NCI-H1092 treated with DMSO at 0.1 percent for 48 hours (cell line): ENCODE data around the gene CCDC57.

Experiments
- DNase-seq: peaks from one replicate; lab custom pipeline; 2025; lab: John Stamatoyannopoulos, UW

CCDC57 gene

DNA sequence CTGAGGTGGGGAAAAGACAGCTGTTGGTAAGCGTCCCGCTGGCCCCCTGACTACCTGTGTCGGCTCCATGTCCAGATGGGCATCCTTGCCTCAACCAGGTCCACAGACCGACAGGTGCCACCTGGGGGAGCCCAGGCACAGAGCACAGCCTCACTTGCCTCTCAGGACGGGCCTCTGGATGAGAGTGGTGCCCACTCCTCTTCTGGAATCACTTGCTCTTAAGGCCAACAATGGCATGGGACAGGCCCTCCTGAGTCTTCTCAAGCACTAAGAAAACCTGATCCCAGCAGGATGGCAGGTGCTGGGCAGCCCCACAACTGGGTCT is 33.4 kb upstream of the CCDC57 start:
- DNase-seq = no peak

DNA sequence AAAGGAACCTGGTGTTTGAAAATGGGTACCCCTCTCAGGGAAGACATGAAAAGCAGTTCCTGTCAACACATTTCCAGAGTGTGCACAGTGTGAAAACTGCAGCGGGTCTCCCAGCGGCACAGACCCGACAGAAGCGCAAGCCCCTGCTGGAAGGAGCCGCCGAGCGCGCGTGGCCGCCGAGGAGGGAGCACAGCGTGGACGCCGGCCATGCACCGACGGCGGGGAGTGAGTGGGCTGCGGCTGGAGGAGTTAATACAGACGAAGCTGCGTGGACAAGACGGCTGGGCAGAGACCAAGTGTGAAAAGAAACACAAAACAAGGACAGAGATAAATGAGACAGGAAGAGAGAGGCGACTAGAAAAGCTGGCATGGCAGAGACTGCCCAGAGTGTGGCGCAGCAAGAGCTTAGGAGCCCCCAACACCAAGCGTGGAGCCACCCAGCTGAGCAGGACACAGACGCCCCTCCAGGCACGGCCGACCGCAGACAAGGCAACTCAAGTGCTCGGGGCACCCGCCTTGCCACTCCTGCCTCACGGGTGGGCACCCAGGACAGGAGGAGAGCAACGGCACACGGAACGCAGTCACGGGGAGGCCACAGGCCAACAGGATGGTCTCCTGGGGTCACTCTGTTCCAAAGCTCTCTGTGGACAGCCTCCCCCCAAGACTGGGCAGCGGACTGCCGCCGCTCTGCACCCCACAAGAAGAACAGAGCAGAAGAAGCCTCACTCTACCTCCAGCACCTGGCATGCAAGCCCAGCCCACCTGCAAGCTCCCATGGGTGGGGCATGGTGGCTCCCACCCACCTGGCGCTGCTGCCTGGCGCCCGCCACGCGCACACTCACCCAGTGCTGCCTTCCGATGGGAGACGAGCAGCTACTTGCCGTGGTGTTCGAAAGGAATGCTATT is 32.7 kb upstream of the CCDC57 start:
- no peak for DNase-seq

DNA sequence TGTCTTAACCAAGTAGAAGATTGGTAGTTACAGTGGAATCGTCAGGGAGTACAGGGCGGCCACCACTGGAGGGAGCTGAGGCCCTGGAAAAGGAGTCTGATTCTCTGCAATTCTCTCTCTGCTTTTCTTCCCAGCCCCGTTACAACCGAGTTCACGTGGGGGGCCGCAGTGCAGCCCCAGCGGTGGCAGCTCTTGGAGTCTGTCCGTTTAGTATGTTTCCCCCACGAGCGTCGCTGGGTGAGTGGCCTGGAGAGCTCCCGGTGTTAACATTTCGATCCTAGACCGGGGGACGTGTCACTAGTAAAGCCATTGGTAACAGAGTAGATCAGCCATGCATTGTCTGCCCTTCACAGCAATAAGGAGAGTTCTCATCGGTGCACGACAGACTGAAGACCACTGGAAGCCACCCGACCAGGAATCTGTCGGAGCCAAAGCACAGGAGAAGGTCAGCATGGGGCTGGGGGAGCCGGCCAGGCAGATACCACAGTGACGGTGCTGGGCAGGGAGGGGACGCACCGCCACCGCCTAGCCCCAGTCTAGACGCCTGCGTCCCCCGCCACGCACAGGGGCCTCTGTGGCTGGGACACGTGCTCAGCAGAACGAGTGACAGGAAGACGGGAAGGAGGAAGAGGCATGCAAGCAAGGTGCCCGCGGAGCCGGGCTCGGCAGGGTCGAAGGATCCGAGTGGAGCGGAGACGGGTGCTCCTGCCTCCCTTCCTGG is 31.9 kb upstream of the CCDC57 start:
- no peak for DNase-seq

DNA sequence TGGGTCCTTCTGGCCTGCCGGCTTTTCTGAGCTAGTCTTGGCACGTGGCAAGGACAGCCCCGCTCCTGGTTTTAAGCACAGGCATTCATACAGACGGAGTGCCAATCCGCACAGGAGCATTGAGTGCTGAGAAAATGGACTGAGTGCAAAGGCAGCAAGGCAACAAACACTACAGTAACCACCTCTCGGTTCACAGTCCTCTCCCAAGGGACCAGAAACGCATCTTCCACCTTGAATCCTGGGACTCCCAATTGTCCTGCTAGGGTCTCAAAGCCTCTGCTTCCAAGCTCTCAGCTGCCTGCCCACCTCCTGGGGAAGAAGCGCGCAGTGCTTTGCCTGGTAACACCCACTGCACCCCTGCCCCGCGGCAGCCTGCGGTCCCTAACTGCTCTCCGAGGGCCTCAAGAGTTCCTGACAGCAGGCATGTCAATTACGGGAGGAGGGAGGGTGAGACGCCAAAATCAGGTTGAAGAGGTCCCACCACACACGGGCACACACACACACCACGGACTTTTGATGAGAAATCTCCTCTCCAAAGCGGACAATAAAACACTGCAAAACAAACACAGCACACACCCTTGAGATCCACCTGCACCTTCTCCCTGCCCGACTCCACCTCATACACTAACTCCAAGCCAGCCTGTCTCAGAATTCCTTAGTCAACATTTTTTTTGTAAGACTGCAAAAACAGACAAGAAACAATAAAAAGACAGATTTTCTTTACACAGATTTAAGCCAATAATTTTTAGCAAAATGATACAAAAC is 31.2 kb upstream of the CCDC57 start:
- no peak for DNase-seq

DNA sequence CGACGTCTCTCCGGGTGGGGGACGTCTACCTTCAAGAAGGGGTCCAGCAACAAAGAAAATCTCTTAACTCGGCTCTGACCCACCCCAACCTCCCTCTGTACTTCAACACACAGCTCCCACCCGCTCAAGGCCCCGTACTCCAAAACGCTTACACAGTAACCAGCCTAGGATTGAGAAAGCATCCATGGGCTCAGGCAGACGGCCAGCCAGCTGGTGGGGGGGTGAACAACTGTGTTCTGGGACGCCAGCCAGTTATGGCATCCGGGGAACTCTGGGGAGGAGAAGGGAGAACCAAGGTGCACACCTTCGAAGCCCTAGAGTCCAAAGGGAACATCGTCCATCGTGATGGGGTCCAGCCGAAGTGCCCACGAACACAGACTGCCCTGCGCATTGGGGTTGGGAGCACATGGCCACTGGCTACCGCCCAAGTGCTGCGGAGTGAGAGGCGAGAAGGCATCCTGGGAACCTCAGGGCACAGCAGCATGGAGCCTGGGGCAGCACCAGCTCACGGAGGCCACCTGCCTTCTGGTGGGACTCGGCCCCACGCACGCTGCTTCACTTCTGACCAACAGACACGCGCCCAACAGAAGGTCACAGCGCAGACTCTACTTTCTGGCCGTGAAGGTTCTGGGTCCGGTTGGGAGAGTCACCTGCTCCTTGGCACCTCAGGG is 30.5 kb upstream of the CCDC57 start:
- no peak for DNase-seq

DNA sequence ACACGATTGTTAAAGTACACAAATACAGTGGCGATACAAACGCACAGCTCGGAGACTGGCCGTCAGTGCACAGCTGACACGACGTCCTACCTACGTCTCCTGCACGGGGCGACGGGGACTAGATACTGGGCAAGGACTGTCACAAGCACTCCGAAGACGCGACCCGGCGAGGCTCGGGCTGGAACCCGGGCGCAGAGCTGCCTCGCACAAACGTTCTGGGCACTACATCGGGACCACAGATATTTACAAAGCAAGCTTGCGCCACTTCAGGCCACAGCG is 30.0 kb upstream of the CCDC57 start:
- DNase-seq = no peak

DNA sequence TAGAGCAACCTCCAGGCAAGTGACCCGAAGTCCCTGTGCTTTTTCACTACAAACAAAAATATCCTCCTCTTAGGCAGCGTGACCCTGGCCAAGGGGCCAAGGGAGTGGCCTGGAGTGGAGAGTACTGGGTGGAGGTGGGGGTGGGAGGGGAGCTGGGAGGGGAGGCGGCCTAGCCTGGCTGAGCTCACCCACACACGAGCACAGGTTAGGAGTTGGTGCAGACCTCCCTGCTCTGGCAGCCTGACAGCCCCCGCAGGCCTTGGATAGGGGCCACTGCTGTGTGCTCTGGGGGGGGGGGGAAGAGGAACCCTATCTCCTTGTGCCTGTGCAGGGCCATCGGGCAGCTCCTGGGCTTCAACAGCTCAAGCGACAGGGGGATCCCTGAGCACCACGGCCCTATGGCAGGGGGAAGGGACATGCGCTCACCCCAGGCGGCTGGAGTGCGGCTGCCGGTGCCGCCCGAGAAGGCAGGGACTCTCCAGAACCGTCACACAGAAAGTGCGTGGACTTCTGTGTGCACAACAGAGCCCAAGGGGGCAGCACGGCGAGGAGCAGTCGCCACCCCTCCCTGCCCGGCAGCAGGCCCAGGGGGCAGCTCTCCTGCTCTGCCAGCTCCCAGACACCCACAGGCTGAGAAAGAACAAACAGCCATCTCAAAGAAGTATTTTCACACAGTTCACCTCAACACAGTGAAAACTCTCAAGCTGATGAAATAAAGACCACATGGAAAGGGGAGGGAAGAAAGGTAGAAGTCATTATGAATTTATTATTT is 29.5 kb upstream of the CCDC57 start:
- no peak for DNase-seq

DNA sequence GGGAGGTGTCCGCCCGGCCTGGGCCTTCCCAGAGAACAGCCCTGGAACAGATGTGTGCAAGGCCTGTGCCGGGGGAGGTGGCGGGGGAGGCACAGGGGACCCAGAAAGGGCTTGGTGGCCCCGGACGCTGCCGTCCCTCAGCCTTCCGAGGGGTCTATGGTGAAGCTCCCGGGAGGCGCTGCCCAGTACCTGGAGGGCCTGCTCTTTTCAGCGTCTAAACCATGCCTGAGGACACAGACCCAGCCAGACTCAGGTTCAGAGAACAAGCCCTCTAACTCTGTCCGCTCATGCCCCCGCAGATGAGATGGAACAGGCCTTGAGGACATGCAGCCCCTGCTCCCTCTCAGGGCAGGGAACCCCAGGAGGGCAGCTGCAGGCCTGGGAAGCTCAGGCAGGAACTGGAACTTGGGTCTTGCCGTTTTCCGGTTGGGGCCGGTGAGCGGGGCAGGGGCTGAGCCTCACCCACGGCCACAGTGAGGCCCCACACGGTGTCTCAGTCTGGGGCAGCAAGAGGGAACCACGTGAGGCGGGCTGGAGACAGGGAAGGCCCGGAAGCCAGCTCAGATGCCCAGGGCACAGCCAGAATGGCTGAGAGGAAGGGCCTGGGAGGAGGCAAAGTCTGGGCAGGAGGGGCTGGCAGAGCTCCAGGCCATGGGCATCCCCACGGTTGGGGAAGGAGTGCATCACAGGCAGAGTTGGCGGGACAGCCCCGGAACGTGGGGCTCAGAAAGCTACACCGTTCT is 28.7 kb upstream of the CCDC57 start:
- no peak for DNase-seq

DNA sequence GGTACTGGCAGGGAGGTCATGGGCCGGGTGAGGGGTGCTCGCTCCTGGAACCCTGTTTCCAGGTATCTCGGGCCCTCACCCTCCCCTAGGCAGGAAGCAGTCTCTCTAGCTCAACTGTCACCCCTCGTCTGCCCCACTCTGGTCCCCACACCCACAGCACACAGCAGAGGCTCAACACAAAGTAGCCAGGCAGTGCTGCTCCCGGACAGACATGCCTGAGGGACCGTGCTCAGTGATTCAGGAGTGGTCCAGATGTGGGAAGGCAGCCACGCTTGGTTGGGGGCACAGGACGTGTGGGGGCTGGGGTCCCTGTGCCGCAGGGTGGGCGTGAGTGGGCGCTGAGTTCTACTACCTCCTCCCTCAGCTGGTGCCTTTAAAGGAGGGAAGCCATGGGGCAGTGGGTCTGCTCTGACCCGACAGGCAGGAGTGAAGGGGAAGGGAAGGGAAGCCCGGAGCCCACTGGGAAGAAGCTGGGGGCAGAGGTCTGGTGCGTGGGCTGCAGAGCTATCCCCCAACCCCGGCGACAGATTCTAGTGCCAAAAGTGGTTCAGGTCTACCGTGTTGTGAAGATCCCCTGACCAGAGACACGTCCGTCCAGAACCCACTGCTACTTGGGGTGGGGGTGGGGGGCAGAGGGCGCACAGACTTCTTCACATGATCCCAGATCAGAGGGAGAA is 28.0 kb upstream of the CCDC57 start:
- DNase-seq = no peak

DNA sequence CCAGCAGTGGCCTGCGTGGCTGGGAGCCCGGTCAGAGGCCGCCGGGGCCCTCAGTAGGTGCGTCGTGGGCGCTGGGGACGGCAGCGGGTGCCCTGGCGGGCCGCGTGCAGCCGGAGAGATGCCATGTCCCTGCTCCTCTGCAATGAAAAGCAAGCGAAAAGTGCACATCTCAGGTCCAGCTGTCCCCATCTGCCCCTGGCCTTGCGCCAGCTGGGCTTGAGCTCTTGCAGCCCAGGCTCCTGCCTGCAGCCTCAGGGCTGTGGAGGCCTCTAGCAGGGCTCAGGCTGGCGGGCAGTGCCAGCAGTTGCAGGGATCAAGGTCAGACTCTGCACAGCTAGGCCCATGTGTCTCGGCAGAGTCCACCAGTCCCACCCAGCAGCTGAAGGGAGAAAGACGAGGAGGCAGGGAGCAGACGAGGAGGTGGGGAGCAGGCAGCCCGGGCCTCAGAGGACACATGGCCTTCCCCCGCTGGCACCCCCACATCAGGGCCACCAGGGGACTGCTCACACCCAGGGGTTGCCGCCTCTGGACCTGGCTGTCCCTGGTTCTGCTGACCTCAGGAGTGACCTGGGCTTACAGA is 27.4 kb upstream of the CCDC57 start:
- DNase-seq = peak; percentile 7

DNA sequence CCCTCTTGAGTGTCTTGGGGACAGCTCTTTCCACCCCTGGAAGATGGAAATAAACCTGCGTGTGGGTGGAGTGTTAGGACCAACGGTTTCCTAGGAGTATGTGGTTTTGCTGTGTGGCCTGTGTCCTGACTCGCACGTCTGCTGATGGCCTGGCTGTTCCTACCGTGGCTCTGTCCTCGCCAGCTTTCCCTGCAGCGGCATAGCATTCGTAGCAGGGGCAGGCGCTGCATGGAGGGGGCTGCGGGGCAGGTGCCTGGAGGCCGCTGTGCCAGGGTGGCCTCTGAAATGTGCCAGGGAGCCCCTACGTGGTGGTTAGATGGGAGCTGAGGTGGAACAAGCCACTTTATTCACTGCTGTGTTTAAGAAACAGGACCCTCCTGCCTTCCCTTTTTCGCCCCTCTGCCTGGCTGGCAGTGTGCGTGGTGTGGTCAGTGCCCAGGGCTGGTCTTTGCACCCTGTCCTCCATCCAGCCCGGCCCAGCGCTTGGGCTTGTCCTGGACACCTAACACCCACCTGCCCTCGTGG is 26.8 kb upstream of the CCDC57 start:
- DNase-seq = no peak

DNA sequence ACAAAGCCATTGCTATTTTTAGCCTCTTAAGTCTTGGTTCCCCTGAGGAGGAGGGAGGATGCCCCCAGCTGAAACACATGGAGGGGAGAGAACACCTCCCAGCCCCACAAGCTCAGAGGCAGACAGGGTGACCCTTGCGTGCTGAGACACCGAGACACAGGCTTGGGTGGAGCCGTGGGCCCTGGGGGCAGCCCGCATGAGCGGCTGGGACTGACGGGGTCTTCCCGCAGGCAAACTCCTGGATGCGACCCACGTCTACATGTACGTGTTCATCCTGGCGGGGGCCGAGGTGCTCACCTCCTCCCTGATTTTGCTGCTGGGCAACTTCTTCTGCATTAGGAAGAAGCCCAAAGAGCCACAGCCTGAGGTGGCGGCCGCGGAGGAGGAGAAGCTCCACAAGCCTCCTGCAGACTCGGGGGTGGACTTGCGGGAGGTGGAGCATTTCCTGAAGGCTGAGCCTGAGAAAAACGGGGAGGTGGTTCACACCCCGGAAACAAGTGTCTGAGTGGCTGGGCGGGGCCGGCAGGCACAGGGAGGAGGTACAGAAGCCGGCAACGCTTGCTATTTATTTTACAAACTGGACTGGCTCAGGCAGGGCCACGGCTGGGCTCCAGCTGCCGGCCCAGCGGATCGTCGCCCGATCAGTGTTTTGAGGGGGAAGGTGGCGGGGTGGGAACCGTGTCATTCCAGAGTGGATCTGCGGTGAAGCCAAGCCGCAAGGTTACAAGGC is 26.0 kb upstream of the CCDC57 start:
- DNase-seq = no peak

DNA sequence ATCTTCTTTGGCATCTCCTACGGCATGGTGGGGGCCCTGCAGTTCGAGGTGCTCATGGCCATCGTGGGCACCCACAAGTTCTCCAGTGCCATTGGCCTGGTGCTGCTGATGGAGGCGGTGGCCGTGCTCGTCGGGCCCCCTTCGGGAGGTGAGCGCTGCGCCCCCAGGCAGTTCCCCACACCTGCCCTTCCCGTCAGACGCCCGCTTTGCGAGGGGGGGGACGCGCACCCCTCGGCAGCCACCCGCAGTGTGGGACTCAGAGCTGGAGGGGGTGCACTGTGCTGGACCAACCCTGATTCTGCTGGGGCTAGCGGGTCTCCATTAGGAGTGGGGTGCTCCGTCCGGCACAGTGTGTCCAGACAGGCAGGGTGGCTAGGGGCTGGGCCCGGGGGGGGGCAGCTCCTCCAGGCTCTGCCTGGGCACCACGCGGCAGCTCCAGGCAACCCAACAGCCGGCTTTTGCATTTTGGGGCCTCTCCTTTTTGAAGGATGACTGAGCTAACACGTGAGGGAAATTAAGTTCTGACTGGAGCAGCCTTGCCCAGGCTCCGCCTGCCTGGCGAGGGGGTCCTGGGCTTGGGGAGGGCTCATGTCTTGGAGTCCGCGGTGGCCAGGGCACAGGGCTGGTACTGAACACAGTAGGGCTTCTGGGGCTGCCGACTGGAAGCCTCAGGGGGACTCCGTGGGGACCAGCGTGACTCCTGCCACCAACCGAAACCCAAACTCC is 25.3 kb upstream of the CCDC57 start:
- no peak for DNase-seq

DNA sequence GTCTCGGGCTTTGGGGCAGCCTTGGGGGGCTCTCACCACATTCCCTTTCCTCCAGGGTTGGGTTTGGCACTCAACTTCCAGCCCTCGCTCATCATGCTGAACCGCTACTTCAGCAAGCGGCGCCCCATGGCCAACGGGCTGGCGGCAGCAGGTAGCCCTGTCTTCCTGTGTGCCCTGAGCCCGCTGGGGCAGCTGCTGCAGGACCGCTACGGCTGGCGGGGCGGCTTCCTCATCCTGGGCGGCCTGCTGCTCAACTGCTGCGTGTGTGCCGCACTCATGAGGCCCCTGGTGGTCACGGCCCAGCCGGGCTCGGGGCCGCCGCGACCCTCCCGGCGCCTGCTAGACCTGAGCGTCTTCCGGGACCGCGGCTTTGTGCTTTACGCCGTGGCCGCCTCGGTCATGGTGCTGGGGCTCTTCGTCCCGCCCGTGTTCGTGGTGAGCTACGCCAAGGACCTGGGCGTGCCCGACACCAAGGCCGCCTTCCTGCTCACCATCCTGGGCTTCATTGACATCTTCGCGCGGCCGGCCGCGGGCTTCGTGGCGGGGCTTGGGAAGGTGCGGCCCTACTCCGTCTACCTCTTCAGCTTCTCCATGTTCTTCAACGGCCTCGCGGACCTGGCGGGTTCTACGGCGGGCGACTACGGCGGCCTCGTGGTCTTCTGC is 24.6 kb upstream of the CCDC57 start:
- DNase-seq = no peak

DNA sequence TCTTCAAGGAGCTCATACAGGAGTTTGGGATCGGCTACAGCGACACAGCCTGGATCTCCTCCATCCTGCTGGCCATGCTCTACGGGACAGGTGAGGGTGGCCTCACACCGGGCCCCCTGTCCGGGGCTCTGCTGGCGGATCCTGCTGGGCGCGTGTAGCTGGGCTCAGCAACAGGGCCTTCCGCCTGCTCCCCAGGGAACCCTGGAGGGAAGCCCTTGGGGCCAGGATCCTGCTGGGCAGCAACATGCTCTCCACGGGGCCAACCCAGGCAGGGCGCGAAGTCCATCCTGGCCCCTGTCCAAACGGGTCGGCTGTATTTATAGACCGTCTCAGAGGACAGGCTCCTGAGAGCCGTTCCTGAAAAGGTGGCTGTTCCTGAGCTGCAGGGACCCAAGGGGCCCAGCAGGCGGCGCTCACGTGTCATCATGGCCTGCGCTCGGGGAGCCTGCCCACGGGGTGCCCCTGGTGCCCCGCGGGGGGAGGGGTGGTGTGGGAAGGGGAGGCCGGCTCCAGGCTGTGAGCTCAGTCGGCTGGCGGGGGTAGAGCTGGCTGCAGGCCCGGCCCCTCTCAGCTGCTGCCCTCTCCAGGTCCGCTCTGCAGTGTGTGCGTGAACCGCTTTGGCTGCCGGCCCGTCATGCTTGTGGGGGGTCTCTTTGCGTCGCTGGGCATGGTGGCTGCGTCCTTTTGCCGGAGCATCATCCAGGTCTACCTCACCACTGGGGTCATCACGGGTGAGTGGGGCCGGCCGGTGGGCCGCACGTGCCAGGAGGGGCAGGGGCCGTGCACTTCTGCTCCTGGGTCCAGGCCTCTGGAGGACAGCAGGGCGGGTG is 23.7 kb upstream of the CCDC57 start:
- DNase-seq = peak; percentile 91

DNA sequence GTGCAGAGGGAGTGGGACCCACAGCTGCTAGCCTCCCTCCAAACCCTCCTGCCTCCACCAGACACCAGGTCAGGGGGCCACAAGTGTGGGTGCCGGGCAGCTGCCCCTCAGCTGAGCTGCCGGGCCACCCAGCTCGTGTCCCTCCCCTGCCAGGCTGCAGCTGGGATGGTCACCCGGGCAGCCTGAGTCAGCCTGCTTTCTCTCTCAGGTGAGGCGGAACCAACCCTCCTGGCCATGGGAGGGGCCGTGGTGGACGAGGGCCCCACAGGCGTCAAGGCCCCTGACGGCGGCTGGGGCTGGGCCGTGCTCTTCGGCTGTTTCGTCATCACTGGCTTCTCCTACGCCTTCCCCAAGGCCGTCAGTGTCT is 23.1 kb upstream of the CCDC57 start:
- no peak for DNase-seq
